ENCODE measurements around the gene DIP2A.

GRCh38 chr21:46457801-46458314, 833 bp upstream of the DIP2A start:
- no peak for TF ChIP-seq POLR2A (IDR thresholded peaks at IDR 0.05)
- TF ChIP-seq EP300 (IDR thresholded peaks at IDR 0.05): no peak

Data from gastroesophageal sphincter (tissue), 2 donors.